OCI-LY3 (cell line): ENCODE results near the gene ATP2B1.

ENCODE experiments used
- H2AFZ ChIP-seq: fragments of 200-600, 300-600 bp; shearing (Covaris generic); 2 replicates; pipeline ENCODE4 v1.6.0; 2014; ENCODE audit warnings: antibody characterized with exemption, low read depth, low read length
- H3K27ac ChIP-seq: fragments of 200-600, 300-600 bp; sonication (generic); 2 replicates; pipeline ENCODE4 v1.5.1; 2014; ENCODE audit warnings: mild to moderate bottlenecking, low read length, moderate library complexity, mixed read lengths
- H3K27me3 ChIP-seq: fragments of 200-600, 300-600 bp; sonication (generic); 2 replicates; pipeline ENCODE4 v1.6.1; 2014; ENCODE audit warnings: low read depth, low read length, mixed read lengths
- H3K36me3 ChIP-seq: fragments of 200-600, 300-600 bp; sonication (generic); replicated peaks from 2 replicates; pipeline ENCODE3; 2014; ENCODE audit warnings: low read depth, low read length, mixed read lengths
- H3K4me1 ChIP-seq: fragments of 300-600, 200-600 bp; sonication (generic); 2 replicates; pipeline ENCODE4 v1.6.1; 2014; ENCODE audit warnings: low read length, mixed read lengths
- H3K4me2 ChIP-seq: fragments of 200-600, 300-600 bp; sonication (generic); 2 replicates; pipeline ENCODE4 v1.6.1; 2014; ENCODE audit warnings: low read length, mixed read lengths
- H3K4me3 ChIP-seq: fragments of 300-600, 200-600 bp; sonication (generic); 2 replicates; pipeline ENCODE4 v1.5.1; 2014; ENCODE audit warnings: antibody characterized with exemption, mild to moderate bottlenecking, low read length, moderate library complexity
- H3K79me2 ChIP-seq: fragments of 300-600, 200-600 bp; shearing (Covaris generic); 2 replicates; pipeline ENCODE4 v1.6.1; 2014; ENCODE audit warnings: mild to moderate bottlenecking, low read length, mixed read lengths
- H3K9ac ChIP-seq: fragments of 300-600, 200-600 bp; shearing (Covaris generic); 2 replicates; pipeline ENCODE4 v1.6.0; 2014; ENCODE audit warnings: mild to moderate bottlenecking, low read length, moderate library complexity
- H3K9me3 ChIP-seq: fragments of 200-600, 300-600 bp; shearing (Covaris generic); 2 replicates; pipeline ENCODE4 v1.6.1; 2014; ENCODE audit warnings: low read length, mixed read lengths; ENCODE audit not compliant: insufficient read depth
- H4K20me1 ChIP-seq: fragments of 200-600, 300-600 bp; sonication (generic); 2 replicates; pipeline ENCODE4 v1.6.1; 2016; ENCODE audit warnings: low read length, mixed read lengths; ENCODE audit not compliant: insufficient read depth
- EZH2phosphoT487 ChIP-seq: fragments of 200-600 bp; shearing (Covaris generic); IDR thresholded peaks from 2 replicates; pipeline ENCODE4 v1.6.1; 2018; ENCODE audit warnings: antibody characterized with exemption, mixed run types, low read depth
- TF ChIP-seq, protein P1 (sequence below): fragments of 200-600, 300-600 bp; sonication (generic); IDR thresholded peaks from 2 replicates; pipeline ENCODE4 v1.5.1; 2014; ENCODE audit warnings: antibody characterized with exemption, low read length, low read depth

Gene ATP2B1

DNA sequence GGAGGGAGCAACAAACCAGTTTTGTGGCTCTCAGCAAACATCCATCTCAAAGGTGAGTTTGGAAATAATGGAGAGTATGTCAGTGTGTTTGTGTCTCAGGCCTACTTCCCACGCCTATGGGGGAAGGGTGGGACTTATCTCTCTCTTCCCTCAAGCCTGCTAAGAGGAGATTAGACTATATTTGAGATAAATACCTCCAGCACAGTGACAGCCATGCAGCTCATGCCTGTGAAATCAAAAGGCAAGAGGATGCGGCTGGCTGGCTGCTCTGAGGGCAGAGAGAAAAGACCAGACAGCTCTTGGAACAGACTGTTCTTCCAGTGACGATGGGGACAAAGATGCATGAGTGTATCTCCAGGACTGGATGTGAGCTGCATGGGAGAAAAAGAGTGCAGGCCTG is 168.1 kb downstream of the ATP2B1 start:
- Histone ChIP-seq H3K4me2 (no peak overlapping the region), H3K4me1 (0 out of 2 replicates have a peak, but pooled peaks cover 3% of the 10 kb centered on the region), H3K36me3 (no peaks in the 10 kb centered on the region), H3K9me3 (no peaks in the 10 kb centered on the region), H3K9ac (no peak overlapping the region), H3K27me3 (no peaks in the 10 kb centered on the region), H3K4me3 (no peak overlapping the region), H2AFZ (no peak overlapping the region), H3K79me2 (no peaks in the 10 kb centered on the region), H3K27ac (no peak overlapping the region), H4K20me1 (no peaks in the 10 kb centered on the region)
- TF ChIP-seq EZH2phosphoT487 = no peak
- TF ChIP-seq, protein P1, sequence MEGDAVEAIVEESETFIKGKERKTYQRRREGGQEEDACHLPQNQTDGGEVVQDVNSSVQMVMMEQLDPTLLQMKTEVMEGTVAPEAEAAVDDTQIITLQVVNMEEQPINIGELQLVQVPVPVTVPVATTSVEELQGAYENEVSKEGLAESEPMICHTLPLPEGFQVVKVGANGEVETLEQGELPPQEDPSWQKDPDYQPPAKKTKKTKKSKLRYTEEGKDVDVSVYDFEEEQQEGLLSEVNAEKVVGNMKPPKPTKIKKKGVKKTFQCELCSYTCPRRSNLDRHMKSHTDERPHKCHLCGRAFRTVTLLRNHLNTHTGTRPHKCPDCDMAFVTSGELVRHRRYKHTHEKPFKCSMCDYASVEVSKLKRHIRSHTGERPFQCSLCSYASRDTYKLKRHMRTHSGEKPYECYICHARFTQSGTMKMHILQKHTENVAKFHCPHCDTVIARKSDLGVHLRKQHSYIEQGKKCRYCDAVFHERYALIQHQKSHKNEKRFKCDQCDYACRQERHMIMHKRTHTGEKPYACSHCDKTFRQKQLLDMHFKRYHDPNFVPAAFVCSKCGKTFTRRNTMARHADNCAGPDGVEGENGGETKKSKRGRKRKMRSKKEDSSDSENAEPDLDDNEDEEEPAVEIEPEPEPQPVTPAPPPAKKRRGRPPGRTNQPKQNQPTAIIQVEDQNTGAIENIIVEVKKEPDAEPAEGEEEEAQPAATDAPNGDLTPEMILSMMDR = no peak

GRCh38 chr12:89539426-89540223 is 169.0 kb downstream of the ATP2B1 start:
- H3K27ac ChIP-seq = no peak overlapping the region
- H3K36me3 ChIP-seq = no peaks in the 10 kb centered on the region
- H3K79me2 ChIP-seq = no peaks in the 10 kb centered on the region
- TF ChIP-seq, protein P1 = no peak
- TF ChIP-seq EZH2phosphoT487 = no peak
- no peak overlapping the region for H2AFZ ChIP-seq
- H3K9me3 ChIP-seq = no peaks in the 10 kb centered on the region
- H3K4me2 ChIP-seq = no peak overlapping the region
- 0 out of 2 replicates have a peak, but pooled peaks cover 3% of the 10 kb centered on the region for H3K4me1 ChIP-seq
- H4K20me1 ChIP-seq = no peaks in the 10 kb centered on the region
- no peaks in the 10 kb centered on the region for H3K27me3 ChIP-seq
- no peak overlapping the region for H3K9ac ChIP-seq
- H3K4me3 ChIP-seq = no peak overlapping the region

DNA sequence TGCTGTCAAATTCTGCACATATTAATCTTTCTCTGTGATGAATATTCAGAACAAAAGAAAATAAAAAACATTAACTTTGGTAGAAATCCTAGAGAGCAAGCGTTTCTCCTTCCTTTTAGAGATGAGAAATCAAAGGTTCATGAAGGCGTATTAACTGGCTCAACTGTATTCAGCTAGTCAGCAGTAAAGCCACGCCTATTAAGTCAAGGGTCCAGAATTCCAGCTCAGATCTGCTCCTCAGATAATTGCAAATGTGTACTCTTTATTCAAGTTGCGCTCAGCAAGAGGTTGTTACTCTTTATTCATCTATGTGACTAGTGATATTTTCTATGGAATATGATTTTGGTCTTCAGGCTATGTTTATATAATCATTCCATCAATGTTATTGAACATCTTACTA is 169.7 kb downstream of the ATP2B1 start:
- no peaks in the 10 kb centered on the region for H3K79me2 ChIP-seq
- no peak overlapping the region for H3K27ac ChIP-seq
- H2AFZ ChIP-seq = no peak overlapping the region
- H3K4me2 ChIP-seq = no peak overlapping the region
- H3K9ac ChIP-seq = no peak overlapping the region
- H4K20me1 ChIP-seq = no peaks in the 10 kb centered on the region
- no peaks in the 10 kb centered on the region for H3K9me3 ChIP-seq
- TF ChIP-seq, protein P1 = no peak
- TF ChIP-seq EZH2phosphoT487 = no peak
- no peaks in the 10 kb centered on the region for H3K27me3 ChIP-seq
- no peak overlapping the region for H3K4me3 ChIP-seq
- no peaks in the 10 kb centered on the region for H3K36me3 ChIP-seq
- 0 out of 2 replicates have a peak, but pooled peaks cover 3% of the 10 kb centered on the region for H3K4me1 ChIP-seq
